Activated CD8-positive, alpha-beta T cell treated with anti-CD3 and anti-CD28 coated beads for 36 hours (primary cell): ENCODE measurements around the gene UIMC1. TPM values are rescaled to one million over a fixed set of nuclear protein-coding genes. Genes with fewer than 3 reads are reported as not detected.
A peak's percentile ranks its signal among the peaks of the same experiment; 100 is the strongest.
"Not testable (repeated sequence)": the region's sequence is repeated elsewhere in the genome, so short reads cannot be mapped to it uniquely, and the experiment has no call there.

Experiments
- ATAC-seq: fragments of 200-7000 bp; cut with Tn5 transposase; one replicate; pipeline ENCODE4 v1.10.0; 2021; ENCODE audit warnings: mild to moderate bottlenecking, moderate library complexity
- CTCF ChIA-PET: fragments of 350-600 bp; sonication (Branson Sonifier 250); formaldehyde crosslinking; loops from one replicate; lab custom pipeline; 2021; ENCODE audit warnings: antibody characterized with exemption; lab: Charles Lee
- POLR2A ChIA-PET: fragments of 350-600 bp; sonication (Branson Sonifier 250); formaldehyde crosslinking; loops from one replicate; lab custom pipeline; 2021; ENCODE audit warnings: antibody characterized with exemption; lab: Charles Lee
- DNase-seq: peaks from one replicate; pipeline ENCODE4 v3.0.0-alpha.2; 2020
- H3K27ac Mint-ChIP-seq: one replicate; pipeline ENCODE4 v1.8.0; 2021; ENCODE audit warnings: mild to moderate bottlenecking, mixed read lengths
- H3K27me3 Mint-ChIP-seq: one replicate; pipeline ENCODE4 v1.8.0; 2021; ENCODE audit warnings: mixed read lengths
- H3K36me3 Mint-ChIP-seq: one replicate; pipeline ENCODE4 v1.8.0; 2021; ENCODE audit warnings: low read depth, mixed read lengths
- H3K4me1 Mint-ChIP-seq: one replicate; pipeline ENCODE4 v1.8.0; 2021; ENCODE audit warnings: low read depth, mixed read lengths
- H3K4me3 Mint-ChIP-seq: one replicate; pipeline ENCODE4 v1.8.0; 2021; ENCODE audit warnings: mild to moderate bottlenecking, moderate library complexity, mixed read lengths
- H3K9me3 Mint-ChIP-seq: one replicate; pipeline ENCODE4 v1.8.0; 2021; ENCODE audit warnings: mixed read lengths
- intact Hi-C: fragments of 100-400 bp; cut with micrococcal nuclease; formaldehyde crosslinking; loops from one replicate; pipeline ENCODE4 v1.10.0; 2022
- total RNA-seq, 2 experiments: library from RNA; stranded (reverse); gene quantifications; one replicate each; pipeline ENCODE4 v1.2.3, GENCODE V29; 2021
- TF ChIP-seq, protein P1 (sequence below): fragments of 200-600 bp; IDR thresholded peaks from one replicate; pipeline ENCODE4 v1.8.0; 2022; ENCODE audit warnings: antibody characterized with exemption, mild to moderate bottlenecking

Gene UIMC1
- total RNA-seq, 2 experiments from 2014 or later: 54.1 to 57.0 TPM

DNA sequence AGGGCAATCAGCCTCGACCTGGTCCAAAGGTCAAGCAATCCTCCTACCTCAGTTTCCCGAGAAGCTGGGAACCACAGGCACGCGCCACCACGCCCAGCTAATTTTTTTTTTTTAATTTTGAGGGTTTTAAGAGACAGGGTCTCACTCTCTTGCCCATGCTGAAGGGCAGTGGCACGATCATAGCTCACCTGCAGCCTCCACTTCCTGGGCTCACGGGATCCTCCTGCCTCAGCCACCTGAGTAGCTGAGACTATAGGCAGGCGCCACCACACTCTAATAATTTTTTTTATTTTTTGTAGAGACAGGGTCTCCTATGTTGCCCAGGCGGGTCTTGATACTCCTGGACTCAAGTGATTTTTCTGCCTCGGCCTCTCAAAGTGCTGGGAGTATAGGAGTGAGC lies 1.6 kb downstream of the UIMC1 start:
- peaks cover 30% of the 10 kb centered on the region for H3K4me1 Mint-ChIP-seq
- ChIA-PET CTCF (interaction anchor here (0.8 to 2.7 kb wide), 12 partner anchors 8 to 344 kb away, joined by 3 to 14 read pairs (median 4); partner anchors contain the start of gene ZNF346), POLR2A (interaction anchor here (0.6 to 3.7 kb wide), 7 partner anchors 8 to 60 kb away, joined by 3 to 29 read pairs (median 4); partner anchors contain the start of gene ZNF346)
- DNase-seq (no peak), ATAC-seq (no peak)
- H3K27me3 Mint-ChIP-seq: no peaks in the 10 kb centered on the region
- intact Hi-C loops: no loop called here
- no peak overlapping the region for H3K27ac Mint-ChIP-seq
- TF ChIP-seq, protein P1, sequence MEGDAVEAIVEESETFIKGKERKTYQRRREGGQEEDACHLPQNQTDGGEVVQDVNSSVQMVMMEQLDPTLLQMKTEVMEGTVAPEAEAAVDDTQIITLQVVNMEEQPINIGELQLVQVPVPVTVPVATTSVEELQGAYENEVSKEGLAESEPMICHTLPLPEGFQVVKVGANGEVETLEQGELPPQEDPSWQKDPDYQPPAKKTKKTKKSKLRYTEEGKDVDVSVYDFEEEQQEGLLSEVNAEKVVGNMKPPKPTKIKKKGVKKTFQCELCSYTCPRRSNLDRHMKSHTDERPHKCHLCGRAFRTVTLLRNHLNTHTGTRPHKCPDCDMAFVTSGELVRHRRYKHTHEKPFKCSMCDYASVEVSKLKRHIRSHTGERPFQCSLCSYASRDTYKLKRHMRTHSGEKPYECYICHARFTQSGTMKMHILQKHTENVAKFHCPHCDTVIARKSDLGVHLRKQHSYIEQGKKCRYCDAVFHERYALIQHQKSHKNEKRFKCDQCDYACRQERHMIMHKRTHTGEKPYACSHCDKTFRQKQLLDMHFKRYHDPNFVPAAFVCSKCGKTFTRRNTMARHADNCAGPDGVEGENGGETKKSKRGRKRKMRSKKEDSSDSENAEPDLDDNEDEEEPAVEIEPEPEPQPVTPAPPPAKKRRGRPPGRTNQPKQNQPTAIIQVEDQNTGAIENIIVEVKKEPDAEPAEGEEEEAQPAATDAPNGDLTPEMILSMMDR: no peak
- H3K4me3 Mint-ChIP-seq: peak overlapping the region; percentile 93
- H3K9me3 Mint-ChIP-seq: no peaks in the 10 kb centered on the region
- peaks cover 18% of the 10 kb centered on the region for H3K36me3 Mint-ChIP-seq

DNA sequence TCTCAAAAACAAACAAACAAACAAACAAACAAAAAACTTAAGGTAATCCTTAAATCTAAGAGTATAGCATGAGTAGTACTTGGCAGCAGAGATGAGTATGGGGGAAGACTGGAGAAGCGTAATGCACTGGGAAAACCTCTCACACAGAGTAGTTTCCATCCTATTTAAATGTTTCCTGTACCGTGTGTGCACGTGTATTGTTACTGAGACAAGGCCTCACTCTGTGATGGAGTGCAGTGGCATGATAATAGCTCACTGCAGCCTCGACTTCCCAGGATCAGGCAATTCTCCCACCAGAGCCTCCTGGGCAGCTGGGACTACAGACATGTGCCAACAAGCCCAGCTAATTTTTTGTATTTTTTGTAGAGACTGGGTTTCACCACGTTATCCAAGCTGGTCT lies 2.9 kb downstream of the UIMC1 start:
- Mint-ChIP-seq H3K36me3 (peaks cover 20% of the 10 kb centered on the region), H3K4me1 (peaks cover 34% of the 10 kb centered on the region), H3K27ac (no peak overlapping the region), H3K9me3 (no peaks in the 10 kb centered on the region), H3K4me3 (no peak overlapping the region), H3K27me3 (no peaks in the 10 kb centered on the region)
- DNase-seq: no peak
- TF ChIP-seq, protein P1: no peak
- POLR2A ChIA-PET: interaction anchor here (0.6 to 3.7 kb wide), 3 partner anchors 15 to 442 kb away, joined by 3 to 22 read pairs (median 3); no protein-coding TSS in a partner anchor
- ATAC-seq: no peak
- intact Hi-C loops: no loop called here
- CTCF ChIA-PET: interaction anchor here (1.2 to 2.7 kb wide), 2 partner anchors 13 to 19 kb away, joined by 3 to 13 read pairs; partner anchors contain the start of gene ZNF346

DNA sequence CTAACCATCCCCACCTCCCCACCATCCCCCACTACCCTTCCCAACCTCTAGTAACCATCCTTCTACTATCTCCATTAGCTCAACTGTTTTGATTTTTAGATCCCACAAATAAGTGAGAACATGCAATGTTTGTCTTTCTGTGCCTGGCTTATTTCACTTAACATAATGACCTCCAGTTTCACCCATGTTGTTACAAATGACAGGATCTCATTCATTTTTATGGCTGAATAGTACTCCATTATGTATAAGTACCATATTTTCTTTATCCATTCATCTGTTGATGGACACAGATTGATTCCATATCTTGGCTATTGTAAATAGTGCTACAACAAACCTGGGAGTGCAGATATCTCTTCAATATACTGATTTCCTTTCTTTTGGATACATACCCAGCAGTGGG lies 7.1 kb downstream of the UIMC1 start:
- POLR2A ChIA-PET, DNase-seq, ATAC-seq, CTCF ChIA-PET, H3K4me3 Mint-ChIP-seq, H3K27ac Mint-ChIP-seq, intact Hi-C loops, H3K9me3 Mint-ChIP-seq, H3K27me3 Mint-ChIP-seq: not testable (repeated sequence)
- Mint-ChIP-seq H3K36me3 (peaks cover 32% of the 10 kb centered on the region), H3K4me1 (peaks cover 47% of the 10 kb centered on the region)

DNA sequence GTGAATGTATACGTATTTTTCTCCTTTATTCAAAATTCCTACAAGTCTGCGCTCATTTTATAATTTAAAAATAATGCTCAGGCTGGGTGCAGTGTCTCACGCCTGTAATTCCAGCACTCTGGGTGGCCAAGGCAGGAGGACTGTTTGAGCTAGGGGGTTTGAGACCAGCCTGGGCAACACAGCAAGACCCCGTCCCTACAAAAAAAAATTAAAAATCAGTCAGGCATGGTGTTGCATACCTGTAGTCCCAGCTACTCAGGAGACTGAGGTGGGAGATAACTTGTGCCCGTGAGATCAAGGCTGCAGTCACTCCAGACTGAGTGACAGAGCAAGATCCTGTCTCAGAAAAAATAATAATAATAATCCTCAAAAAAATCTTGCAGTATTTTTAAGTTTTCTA lies 7.8 kb downstream of the UIMC1 start:
- peaks cover 44% of the 10 kb centered on the region for H3K4me1 Mint-ChIP-seq
- no peak overlapping the region for H3K27ac Mint-ChIP-seq
- CTCF ChIA-PET: no interaction called here
- TF ChIP-seq, protein P1: no peak
- peaks cover 32% of the 10 kb centered on the region for H3K36me3 Mint-ChIP-seq
- DNase-seq: no peak
- H3K9me3 Mint-ChIP-seq: peaks cover 8% of the 10 kb centered on the region
- POLR2A ChIA-PET: no interaction called here
- no peaks in the 10 kb centered on the region for H3K27me3 Mint-ChIP-seq
- H3K4me3 Mint-ChIP-seq: no peak overlapping the region
- intact Hi-C loops: no loop called here
- no peak for ATAC-seq

DNA sequence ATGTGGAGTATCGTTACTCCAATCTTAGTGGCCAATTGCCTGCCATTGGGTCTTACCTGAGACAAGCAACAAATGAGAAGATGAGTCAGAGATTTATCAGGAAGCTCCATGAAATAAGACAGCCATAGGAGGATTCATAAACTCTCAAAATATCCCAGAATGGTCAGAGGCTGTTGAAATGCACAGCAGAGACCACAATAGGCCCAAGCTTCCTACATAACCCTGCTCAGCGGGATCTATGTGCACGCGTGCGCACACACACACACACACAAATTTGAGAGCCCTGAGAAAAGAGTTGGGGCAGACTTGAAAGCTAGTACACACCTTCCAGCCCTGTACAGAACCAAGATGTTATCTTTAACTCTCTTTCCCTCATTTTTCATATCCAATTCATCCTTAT lies 9.8 kb downstream of the UIMC1 start:
- Mint-ChIP-seq H3K27me3 (no peaks in the 10 kb centered on the region), H3K36me3 (peaks cover 32% of the 10 kb centered on the region), H3K27ac (peak overlapping the region; percentile 21), H3K4me3 (no peak overlapping the region), H3K9me3 (peaks cover 8% of the 10 kb centered on the region), H3K4me1 (peaks cover 36% of the 10 kb centered on the region)
- ChIA-PET CTCF (interaction anchor here (0.9 to 1.1 kb wide), 2 partner anchors 9 to 336 kb away, joined by 3 to 4 read pairs; no protein-coding TSS in a partner anchor), POLR2A (interaction anchor here (0.8 to 2.0 kb wide), 2 partner anchors 9 to 25 kb away, joined by 3 to 11 read pairs; partner anchors contain the start of genes UIMC1 and ZNF346)
- TF ChIP-seq, protein P1: no peak
- intact Hi-C loops: no loop called here
- no peak for DNase-seq
- ATAC-seq: no peak
